T-cell (primary cell): ENCODE data around the gene MDP1. TPM values are rescaled to one million over a fixed set of nuclear protein-coding genes. Genes with fewer than 3 reads are reported as not detected.

Experiments
- ATAC-seq, 4 experiments: fragments of 200-7000 bp in 3 of 4; fragments of 150-1000 bp in 1 of 4; cut with Tn5 transposase; replicated peaks in 1 of 4; 1 replicate in 3 of 4; 2 replicates in 1 of 4; pipeline ENCODE4 v1.10.0; 2021; ENCODE audit warnings: moderate library complexity in 3 of 4, mild to moderate bottlenecking in 2 of 4, moderate number of reproducible peaks in 1 of 4
- CTCF ChIA-PET, 2 donors: fragments of 300-600 bp; sonication (Branson Sonifier 250); formaldehyde crosslinking; loops; one replicate each; lab custom pipeline; 2022; ENCODE audit warnings: antibody characterized with exemption in 2 of 2; lab: Charles Lee
- POLR2A ChIA-PET, 2 donors: fragments of 300-600 bp; sonication (Branson Sonifier 250); formaldehyde crosslinking; loops; one replicate each; lab custom pipeline; 2022; ENCODE audit warnings: antibody characterized with exemption in 2 of 2; lab: Charles Lee
- DNase-seq, 35 experiments: peaks; one replicate each; pipeline versions ENCODE4 v3.0.0 to v3.0.0-alpha.2; 2013 to 2023
- H3K27ac ChIP-seq: one replicate; pipeline ENCODE4 v1.5.1; 2013; ENCODE audit warnings: low read length
- H3K27me3 ChIP-seq, 2 experiments: replicated peaks in 1 of 2; 1 replicate in 1 of 2; 2 replicates in 1 of 2; pipeline versions ENCODE4 v1.6.1 to v1.7.0; 2013; ENCODE audit warnings: low read length in 1 of 2, mixed read lengths in 1 of 2; ENCODE audit not compliant: control insufficient read depth in 2 of 2, insufficient read depth in 2 of 2; ENCODE audit errors: extremely low read depth in 1 of 2
- H3K36me3 ChIP-seq, 2 donors: 1 replicate in 1 of 2; 2 replicates in 1 of 2; pipeline versions ENCODE4 v1.6.1 to v1.7.0; 2013; ENCODE audit warnings: low read length in 1 of 2; ENCODE audit not compliant: control insufficient read depth in 2 of 2, insufficient read depth in 1 of 2; ENCODE audit errors: extremely low read depth in 1 of 2
- H3K4me1 ChIP-seq, 2 experiments: 1 replicate in 1 of 2; 2 replicates in 1 of 2; pipeline versions ENCODE4 v1.6.1 to v1.7.0; 2013; ENCODE audit warnings: low read length in 2 of 2, mixed read lengths in 1 of 2; ENCODE audit not compliant: insufficient read depth in 2 of 2, control insufficient read depth in 1 of 2; ENCODE audit errors: extremely low read depth in 1 of 2
- H3K4me3 ChIP-seq, 2 donors: 1 replicate in 1 of 2; 2 replicates in 1 of 2; pipeline versions ENCODE4 v1.5.1 to v1.7.0; 2013; ENCODE audit warnings: mild to moderate bottlenecking in 2 of 2, low read length in 1 of 2, moderate library complexity in 1 of 2; ENCODE audit not compliant: control insufficient read depth in 1 of 2; ENCODE audit errors: extremely low read depth in 1 of 2
- H3K9me3 ChIP-seq: 2 replicates; pipeline ENCODE4 v1.7.0; 2013
- H3K27ac Mint-ChIP-seq, 2 donors: one replicate each; pipeline ENCODE4 v1.8.0; 2020 to 2021; ENCODE audit warnings: mild to moderate bottlenecking in 2 of 2, mixed read lengths in 2 of 2
- H3K27me3 Mint-ChIP-seq, 2 donors: one replicate each; pipeline ENCODE4 v1.8.0; 2021 to 2022; ENCODE audit warnings: mixed read lengths in 2 of 2
- H3K36me3 Mint-ChIP-seq: one replicate; pipeline ENCODE4 v1.8.0; 2021; ENCODE audit warnings: mixed read lengths
- H3K4me1 Mint-ChIP-seq, 3 donors: one replicate each; pipeline ENCODE4 v1.8.0; 2020 to 2022; ENCODE audit warnings: mixed read lengths in 3 of 3, mild to moderate bottlenecking in 1 of 3
- H3K4me3 Mint-ChIP-seq, 3 donors: one replicate each; pipeline ENCODE4 v1.8.0; 2020 to 2022; ENCODE audit warnings: mild to moderate bottlenecking in 3 of 3, mixed read lengths in 3 of 3, moderate library complexity in 3 of 3
- H3K9me3 Mint-ChIP-seq, 3 donors: one replicate each; pipeline ENCODE4 v1.8.0; 2020 to 2022; ENCODE audit warnings: mixed read lengths in 3 of 3
- WGBS: methylation state at CpG from one replicate; pipeline ENCODE4 v1.1.5; 2013; ENCODE audit warnings: missing lambda C conversion rate; ENCODE audit not compliant: insufficient coverage; 5-methylcytosine and 5-hydroxymethylcytosine counted together
- total RNA-seq, 35 experiments: library from RNA in 6 of 35; stranded (reverse) in 6 of 35; fragments of 120-200 nt in 1 of 35; gene quantifications; one replicate each; pipeline versions ENCODE4 v1.2.1 to v1.2.4 and lab custom pipeline; 2013 to 2026

Gene MDP1
- total RNA-seq, 5 donors from 2014 or later (not counting 1 experiment from before 2014, with no cell fraction given): 7.2 to 17.5 (median 12.1) TPM

- ATAC-seq (no peak), DNase-seq (no peak)
- ChIA-PET CTCF (no interaction called here), POLR2A (no interaction called here)
- no peaks in the 10 kb centered on the region for H3K27me3 ChIP-seq
- H3K4me3 ChIP-seq: no peak overlapping the region
- no peak overlapping the region for H3K27ac Mint-ChIP-seq
- H3K9me3 ChIP-seq: no peaks in the 10 kb centered on the region
- H3K36me3 ChIP-seq: peaks cover 8 to 30% of the 10 kb centered on the region in 2 donors
- no peaks in the 10 kb centered on the region for H3K4me1 Mint-ChIP-seq
- WGBS: 95% methylated on average over 19 of the region's 20 CpGs
- H3K27ac ChIP-seq: no peak overlapping the region
- no peaks in the 10 kb centered on the region for H3K27me3 Mint-ChIP-seq
- H3K4me3 Mint-ChIP-seq: no peak overlapping the region
- peaks cover 36% of the 10 kb centered on the region for H3K36me3 Mint-ChIP-seq
- H3K4me1 ChIP-seq: no peaks in the 10 kb centered on the region
- no peaks in the 10 kb centered on the region for H3K9me3 Mint-ChIP-seq
These were observed 45.5 kb upstream of the MDP1 start for GRCh38 chr14:24261256-24261968.

- Mint-ChIP-seq H3K27ac (no peak overlapping the region), H3K4me1 (no peaks in the 10 kb centered on the region), H3K36me3 (peaks cover 32% of the 10 kb centered on the region), H3K9me3 (no peaks in the 10 kb centered on the region), H3K27me3 (no peaks in the 10 kb centered on the region), H3K4me3 (no peak overlapping the region)
- DNase-seq (no peak), ATAC-seq (no peak)
- peaks cover 8 to 31% of the 10 kb centered on the region in 2 donors for H3K36me3 ChIP-seq
- no peaks in the 10 kb centered on the region for H3K9me3 ChIP-seq
- CTCF ChIA-PET: no interaction called here
- H3K4me1 ChIP-seq: no peaks in the 10 kb centered on the region
- 86% methylated on average over 2 of the region's 4 CpGs for WGBS
- H3K4me3 ChIP-seq: no peak overlapping the region
- no peak overlapping the region for H3K27ac ChIP-seq
- POLR2A ChIA-PET: no interaction called here
- no peaks in the 10 kb centered on the region for H3K27me3 ChIP-seq
These were observed 44.9 kb upstream of the MDP1 start for GRCh38 chr14:24260780-24261157.

GRCh38 chr14:24260026-24260779 is 44.3 kb upstream of the MDP1 start:
- H3K27me3 Mint-ChIP-seq: no peaks in the 10 kb centered on the region
- Histone ChIP-seq H3K27me3 (no peaks in the 10 kb centered on the region), H3K9me3 (no peaks in the 10 kb centered on the region), H3K27ac (no peak overlapping the region), H3K4me1 (no peaks in the 10 kb centered on the region), H3K4me3 (no peak overlapping the region), H3K36me3 (peaks cover 8 to 31% of the 10 kb centered on the region in 2 donors)
- ATAC-seq (no peak), DNase-seq (no peak)
- no peaks in the 10 kb centered on the region for H3K4me1 Mint-ChIP-seq
- CTCF ChIA-PET: no interaction called here
- H3K36me3 Mint-ChIP-seq: peaks cover 31% of the 10 kb centered on the region
- no peak overlapping the region for H3K27ac Mint-ChIP-seq
- no peak overlapping the region for H3K4me3 Mint-ChIP-seq
- no peaks in the 10 kb centered on the region for H3K9me3 Mint-ChIP-seq
- POLR2A ChIA-PET: no interaction called here
- 88% methylated on average over 12 of the region's 16 CpGs for WGBS

- no peaks in the 10 kb centered on the region for H3K4me1 ChIP-seq
- H3K27ac ChIP-seq: no peak overlapping the region
- Mint-ChIP-seq H3K9me3 (no peaks in the 10 kb centered on the region), H3K27ac (no peak overlapping the region), H3K36me3 (peaks cover 28% of the 10 kb centered on the region), H3K4me1 (no peaks in the 10 kb centered on the region), H3K27me3 (no peaks in the 10 kb centered on the region), H3K4me3 (no peak overlapping the region)
- H3K27me3 ChIP-seq: no peaks in the 10 kb centered on the region
- POLR2A ChIA-PET: no interaction called here
- CTCF ChIA-PET: interaction anchor here in 1 of 2 donors (1.1 kb wide), 1 partner anchor 13 kb away, joined by 7 read pairs; no protein-coding TSS in a partner anchor
- no peak for DNase-seq
- no peak overlapping the region for H3K4me3 ChIP-seq
- no peak for ATAC-seq
- 83% methylated on average over 4 of the region's 16 CpGs for WGBS
- no peaks in the 10 kb centered on the region for H3K9me3 ChIP-seq
- peaks cover 10 to 34% of the 10 kb centered on the region in 2 donors for H3K36me3 ChIP-seq
These were observed 43.6 kb upstream of the MDP1 start for GRCh38 chr14:24259282-24260025.

GRCh38 chr14:24258548-24259265 is 42.8 kb upstream of the MDP1 start:
- ATAC-seq: no peak
- Mint-ChIP-seq H3K27ac (no peak overlapping the region), H3K27me3 (no peaks in the 10 kb centered on the region), H3K4me3 (no peak overlapping the region), H3K4me1 (no peaks in the 10 kb centered on the region), H3K36me3 (peaks cover 32% of the 10 kb centered on the region), H3K9me3 (no peaks in the 10 kb centered on the region)
- Histone ChIP-seq H3K4me3 (no peak overlapping the region), H3K9me3 (no peaks in the 10 kb centered on the region), H3K36me3 (peaks cover 17 to 33% of the 10 kb centered on the region in 2 donors), H3K4me1 (no peaks in the 10 kb centered on the region), H3K27ac (no peak overlapping the region), H3K27me3 (no peaks in the 10 kb centered on the region)
- WGBS: 96% methylated on average over 17 of the region's 18 CpGs
- DNase-seq: no peak
- POLR2A ChIA-PET: no interaction called here
- CTCF ChIA-PET: interaction anchor here in 1 of 2 donors (1.1 kb wide), 1 partner anchor 12 kb away, joined by 7 read pairs; no protein-coding TSS in a partner anchor

GRCh38 chr14:24258119-24258518 is 42.3 kb upstream of the MDP1 start:
- WGBS: 80% methylated on average over 1 of the region's 9 CpGs
- ChIA-PET POLR2A (interaction anchor here in 1 of 2 donors (0.6 kb wide), 1 partner anchor 25 kb away, joined by 4 read pairs; no protein-coding TSS in a partner anchor), CTCF (no interaction called here)
- peaks cover 17 to 35% of the 10 kb centered on the region in 2 donors for H3K36me3 ChIP-seq
- no peak overlapping the region for H3K27ac ChIP-seq
- H3K27me3 ChIP-seq: no peaks in the 10 kb centered on the region
- H3K4me3 ChIP-seq: no peak overlapping the region
- H3K4me3 Mint-ChIP-seq: no peak overlapping the region
- peaks cover 32% of the 10 kb centered on the region for H3K36me3 Mint-ChIP-seq
- H3K9me3 Mint-ChIP-seq: no peaks in the 10 kb centered on the region
- no peaks in the 10 kb centered on the region for H3K9me3 ChIP-seq
- H3K27me3 Mint-ChIP-seq: no peaks in the 10 kb centered on the region
- no peak for DNase-seq
- no peaks in the 10 kb centered on the region for H3K4me1 ChIP-seq
- no peaks in the 10 kb centered on the region for H3K4me1 Mint-ChIP-seq
- no peak overlapping the region for H3K27ac Mint-ChIP-seq
- no peak for ATAC-seq
